Loucy (cell line): Measurements from ENCODE around the gene FPGS.
A peak's percentile ranks its signal among the peaks of the same experiment; 100 is the strongest.

Experiments
- H2AFZ ChIP-seq: fragments of 200-600 bp; sonication (generic); 2 replicates; pipeline ENCODE4 v1.6.0; 2016; ENCODE audit warnings: antibody characterized with exemption, mild to moderate bottlenecking, low read length, moderate library complexity
- H3F3A ChIP-seq: fragments of 200-600 bp; 2 replicates; pipeline ENCODE4 v1.6.0; 2016; ENCODE audit warnings: antibody characterized with exemption, low read depth, mild to moderate bottlenecking
- H3K27me3 ChIP-seq: fragments of 200-600 bp; sonication (generic); 2 replicates; pipeline ENCODE4 v1.6.1; 2014; ENCODE audit warnings: low read length, mild to moderate bottlenecking; ENCODE audit not compliant: insufficient read depth, poor library complexity, severe bottlenecking
- H3K36me3 ChIP-seq: fragments of 200-600 bp; sonication (generic); 2 replicates; pipeline ENCODE4 v1.6.1; 2016; ENCODE audit warnings: low read length; ENCODE audit not compliant: insufficient read depth
- H3K4me1 ChIP-seq: fragments of 200-600 bp; sonication (generic); 2 replicates; pipeline ENCODE4 v1.5.1; 2014; ENCODE audit warnings: low read length, mild to moderate bottlenecking; ENCODE audit not compliant: insufficient read depth, poor library complexity, severe bottlenecking
- H3K4me2 ChIP-seq: fragments of 200-600 bp; sonication (generic); 2 replicates; pipeline ENCODE4 v1.6.0; 2014; ENCODE audit warnings: antibody characterized with exemption, low read length, low read depth, mild to moderate bottlenecking; ENCODE audit not compliant: poor library complexity, severe bottlenecking
- H3K4me3 ChIP-seq: fragments of 200-600 bp; sonication (generic); 2 replicates; pipeline ENCODE4 v1.5.1; 2014; ENCODE audit warnings: low read length, mild to moderate bottlenecking, mixed read lengths; ENCODE audit not compliant: poor library complexity, severe bottlenecking
- H3K79me2 ChIP-seq: fragments of 200-600 bp; sonication (generic); 2 replicates; pipeline ENCODE4 v1.6.1; 2014; ENCODE audit warnings: low read length; ENCODE audit not compliant: insufficient read depth
- H3K9ac ChIP-seq: fragments of 200-600 bp; sonication (generic); 2 replicates; pipeline ENCODE4 v1.6.0; 2014; ENCODE audit warnings: mild to moderate bottlenecking, low read depth, low read length, moderate library complexity; ENCODE audit not compliant: poor library complexity, severe bottlenecking
- H3K9me2 ChIP-seq: fragments of 200-600 bp; sonication (generic); replicated peaks from 2 replicates; pipeline ENCODE4 v1.6.1; 2016; ENCODE audit warnings: low read depth, low read length, mixed read lengths
- H3K9me3 ChIP-seq: fragments of 200-600 bp; sonication (generic); 2 replicates; pipeline ENCODE4 v1.6.1; 2014; ENCODE audit warnings: mild to moderate bottlenecking, antibody characterized with exemption, low read length, low read depth; ENCODE audit not compliant: insufficient read depth
- H4K20me1 ChIP-seq: fragments of 200-600 bp; sonication (generic); 2 replicates; pipeline ENCODE4 v1.6.0; 2014; ENCODE audit warnings: antibody characterized with exemption, low read length, mild to moderate bottlenecking; ENCODE audit not compliant: insufficient read depth, poor library complexity, severe bottlenecking
- CTCF ChIP-seq: fragments of 200-600 bp; sonication (generic); conservative IDR thresholded peaks from 2 replicates; pipeline ENCODE4 v1.5.1; 2014; ENCODE audit warnings: mild to moderate bottlenecking, antibody characterized with exemption, low read length
- EZH2phosphoT487 ChIP-seq: fragments of 200-600 bp; IDR thresholded peaks from 2 replicates; pipeline ENCODE4 v1.6.1; 2018; ENCODE audit warnings: antibody characterized with exemption, mild to moderate bottlenecking, moderate library complexity, borderline replicate concordance

Gene FPGS

GRCh38 chr9:127822108-127822507, 19.4 kb downstream of the FPGS start:
- H3K4me3 ChIP-seq, result no peak overlapping the region
- no peak overlapping the region for H3K9ac ChIP-seq
- no peaks in the 10 kb centered on the region for H3K27me3 ChIP-seq
- H3K9me3 ChIP-seq, result no peaks in the 10 kb centered on the region
- H3K79me2 ChIP-seq, result no peaks in the 10 kb centered on the region
- no peaks in the 10 kb centered on the region; the same call in 1 of the 2 replicates for H3F3A ChIP-seq
- no peaks in the 10 kb centered on the region; the same call in 1 of the 2 replicates for H3K36me3 ChIP-seq
- no peaks in the 10 kb centered on the region for H3K9me2 ChIP-seq
- H3K4me2 ChIP-seq, result no peak overlapping the region
- H3K4me1 ChIP-seq, result peaks cover 10% of the 10 kb centered on the region
- TF ChIP-seq EZH2phosphoT487, result no peak
- no peak for TF ChIP-seq CTCF
- no peak overlapping the region for H2AFZ ChIP-seq
- no peaks in the 10 kb centered on the region for H4K20me1 ChIP-seq

- no peaks in the 10 kb centered on the region for H3K9me3 ChIP-seq
- H3K27me3 ChIP-seq, result no peaks in the 10 kb centered on the region
- H4K20me1 ChIP-seq, result no peaks in the 10 kb centered on the region
- no peak overlapping the region for H3K4me3 ChIP-seq
- H3K36me3 ChIP-seq, result no peaks in the 10 kb centered on the region
- H3K79me2 ChIP-seq, result no peaks in the 10 kb centered on the region
- peak overlapping the region; percentile 35 for H3K9ac ChIP-seq
- peaks cover 10% of the 10 kb centered on the region for H3K4me1 ChIP-seq
- H3K4me2 ChIP-seq, result peak overlapping the region; percentile 2
- TF ChIP-seq CTCF (peak; percentile 48), EZH2phosphoT487 (no peak)
- H3K9me2 ChIP-seq, result no peaks in the 10 kb centered on the region
- H2AFZ ChIP-seq, result no peak overlapping the region
- no peaks in the 10 kb centered on the region; the same call in 1 of the 2 replicates for H3F3A ChIP-seq
Measured at GRCh38 chr9:127825319-127826051, 22.8 kb downstream of the FPGS start.

GRCh38 chr9:127826253-127826913, 23.7 kb downstream of the FPGS start:
- H3K27me3 ChIP-seq, result no peaks in the 10 kb centered on the region
- H3F3A ChIP-seq, result no peaks in the 10 kb centered on the region; the same call in 1 of the 2 replicates
- H3K79me2 ChIP-seq, result no peaks in the 10 kb centered on the region
- H3K9me3 ChIP-seq, result no peaks in the 10 kb centered on the region
- H3K4me2 ChIP-seq, result peak overlapping the region; percentile 2
- TF ChIP-seq EZH2phosphoT487 (no peak), CTCF (no peak)
- H3K9me2 ChIP-seq, result no peaks in the 10 kb centered on the region
- H3K9ac ChIP-seq, result peak overlapping the region; percentile 35
- H4K20me1 ChIP-seq, result no peaks in the 10 kb centered on the region
- peaks cover 10% of the 10 kb centered on the region for H3K4me1 ChIP-seq
- H2AFZ ChIP-seq, result no peak overlapping the region
- no peaks in the 10 kb centered on the region for H3K36me3 ChIP-seq
- H3K4me3 ChIP-seq, result no peak overlapping the region
